Endothelial cell of umbilical vein (primary cell): ENCODE data around the gene SH3BP4.

ENCODE experiments used
- CTCF ChIP-seq, 2 donors: IDR thresholded peaks; 1 replicate in 1 of 2; 2 replicates in 1 of 2; pipeline ENCODE4 v1.5.1; 2011; ENCODE audit warnings: low read length in 2 of 2, mild to moderate bottlenecking in 2 of 2, moderate library complexity in 2 of 2, control low read depth in 1 of 2, inconsistent platforms in 1 of 2, low read depth in 1 of 2; ENCODE audit not compliant: insufficient read depth in 1 of 2; ENCODE audit errors: extremely low read depth in 1 of 2
- EZH2 ChIP-seq: IDR thresholded peaks from 2 replicates; pipeline ENCODE4 v1.6.1; 2012; ENCODE audit warnings: borderline replicate concordance, low read depth, mild to moderate bottlenecking, moderate library complexity, low read length, inconsistent platforms; ENCODE audit not compliant: severe bottlenecking
- FOS ChIP-seq: IDR thresholded peaks from 2 replicates; pipeline ENCODE4 v1.6.1; 2011; ENCODE audit warnings: mild to moderate bottlenecking, low read length, moderate library complexity, borderline replicate concordance; ENCODE audit not compliant: insufficient read depth
- GATA2 ChIP-seq: IDR thresholded peaks from 2 replicates; pipeline ENCODE4 v1.7.0; 2011; ENCODE audit warnings: low read depth, mild to moderate bottlenecking, moderate library complexity, mixed read lengths, low read length; ENCODE audit not compliant: insufficient read length, insufficient read depth
- MAX ChIP-seq: IDR thresholded peaks from 2 replicates; pipeline ENCODE4 v1.6.1; 2011; ENCODE audit not compliant: insufficient read depth, insufficient read length
- POLR2A ChIP-seq: IDR thresholded peaks from 2 replicates; pipeline ENCODE4 v1.6.1; 2012; ENCODE audit warnings: low read depth, mild to moderate bottlenecking, control low read depth, low read length
- POLR2AphosphoS5 ChIP-seq: IDR thresholded peaks from 2 replicates; pipeline ENCODE4 v1.6.1; 2012; ENCODE audit warnings: low read depth, mild to moderate bottlenecking, control low read depth, low read length, moderate library complexity; ENCODE audit not compliant: insufficient read depth

DNA sequence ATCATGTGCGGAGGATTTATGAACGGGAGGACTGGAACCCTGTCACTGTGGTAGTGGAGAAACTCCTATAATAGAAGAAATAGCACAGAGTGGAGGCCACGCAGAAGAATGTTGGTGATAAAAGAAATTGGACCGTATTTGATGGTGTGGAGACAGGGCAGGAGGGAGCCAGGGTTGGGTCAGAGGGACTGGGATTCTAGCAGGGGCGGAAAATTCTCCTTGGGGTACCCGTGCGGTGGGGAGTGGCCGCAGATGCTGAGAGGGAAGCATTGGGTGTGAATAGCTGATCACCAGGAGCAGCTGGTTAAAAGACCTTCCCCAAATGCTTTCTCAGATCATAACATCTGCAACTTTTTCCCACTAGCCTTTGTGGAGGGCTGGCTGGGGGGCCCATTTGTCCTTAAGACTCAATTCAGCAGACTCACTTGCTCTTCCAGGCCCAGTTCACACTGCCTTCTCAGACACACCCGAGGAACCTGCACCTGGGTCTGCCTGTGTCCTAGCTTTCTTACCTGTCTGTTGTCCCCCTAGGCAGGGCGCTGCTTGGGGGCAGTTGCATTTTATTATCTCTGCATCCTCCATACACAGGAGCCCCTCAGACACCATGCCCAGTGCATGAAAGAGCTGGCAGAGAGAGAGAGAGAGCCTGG is 7.1 kb downstream of the SH3BP4 start:
- TF ChIP-seq GATA2: no peak
- no peak for TF ChIP-seq POLR2A
- no peak for TF ChIP-seq CTCF (IDR thresholded peaks at IDR 0.05; ENCODE audit: extremely low read depth in 1 of 2, insufficient read depth in 1 of 2, low read depth in 1 of 2, low read length in 2 of 2)
- TF ChIP-seq MAX: no peak
- no peak for TF ChIP-seq EZH2
- TF ChIP-seq FOS: no peak
- no peak for TF ChIP-seq POLR2AphosphoS5
